Ascending aorta (tissue), 2 donors: ENCODE measurements around the gene MYBPH. TPM values are rescaled to one million over a fixed set of nuclear protein-coding genes. Genes with fewer than 3 reads are reported as not detected.
A peak's percentile ranks its signal among the peaks of the same experiment; 100 is the strongest.

ENCODE experiments used
- DNase-seq, 2 donors: peaks; one replicate each; pipeline ENCODE4 v3.0.0-alpha.2; 2019; ENCODE audit warnings: low spot score in 2 of 2
- H3K27ac ChIP-seq, 2 donors: fragments of 200-600 bp; sonication (generic); one replicate each; pipeline ENCODE4 v1.5.1; 2016 to 2017; ENCODE audit warnings: mild to moderate bottlenecking in 1 of 2
- H3K27me3 ChIP-seq: fragments of 200-600 bp; sonication (generic); one replicate; pipeline ENCODE4 v1.5.1; 2017
- H3K36me3 ChIP-seq, 2 donors: fragments of 200-600 bp; sonication (generic); one replicate each; pipeline ENCODE4 v1.5.1; 2016
- H3K4me1 ChIP-seq, 2 donors: fragments of 200-600 bp; sonication (generic); one replicate each; pipeline ENCODE4 v1.5.1; 2016 to 2017; ENCODE audit warnings: mild to moderate bottlenecking in 1 of 2
- H3K4me3 ChIP-seq, 2 donors: fragments of 200-600 bp; sonication (generic); one replicate each; pipeline ENCODE4 v1.5.1; 2016 to 2017; ENCODE audit warnings: mild to moderate bottlenecking in 1 of 2
- H3K9me3 ChIP-seq, 2 donors: fragments of 200-600 bp; sonication (generic); one replicate each; pipeline ENCODE4 v1.5.1; 2016
- CTCF ChIP-seq, 3 experiments: fragments of 200-600 bp in 2 of 3; fragments of 450-650 bp in 1 of 3; sonication (generic) in 2 of 3; IDR thresholded peaks; one replicate each; pipeline ENCODE4 v1.5.1; 2016 to 2019; ENCODE audit warnings: antibody characterized with exemption in 3 of 3, mild to moderate bottlenecking in 1 of 3, moderate library complexity in 1 of 3
- intact Hi-C: fragments of 100-400 bp; cut with DNase I; formaldehyde crosslinking; loops from one replicate; pipeline ENCODE4 v1.15.1; 2023
- total RNA-seq: library from RNA; depleted of rRNA; stranded (reverse); fragments of >200 nt; gene quantifications from one replicate; pipeline ENCODE4 v1.1.0, GENCODE V29; 2016

Gene MYBPH
- total RNA-seq, 1 donor from 2014 or later, result not detected

GRCh38 chr1:203199816-203200571 lies 24.4 kb upstream of the MYBPH start:
- Histone ChIP-seq H3K4me1 (peaks cover 0 to 6% of the 10 kb centered on the region in 2 donors), H3K4me3 (no peak overlapping the region), H3K9me3 (no peaks in the 10 kb centered on the region), H3K36me3 (no peaks in the 10 kb centered on the region), H3K27me3 (no peaks in the 10 kb centered on the region), H3K27ac (peak overlapping the region; percentile 22 to 46)
- intact Hi-C loops, result no loop called here
- no peak for TF ChIP-seq CTCF (IDR thresholded peaks at IDR 0.05)
- DNase-seq, result peak in 1 of 2 donors; percentile 77

- no peaks in the 10 kb centered on the region for H3K36me3 ChIP-seq
- H3K27ac ChIP-seq, result peak overlapping the region; percentile 22 to 46
- H3K4me1 ChIP-seq, result peaks cover 0 to 6% of the 10 kb centered on the region in 2 donors
- intact Hi-C loops, result no loop called here
- no peaks in the 10 kb centered on the region for H3K9me3 ChIP-seq
- no peak for DNase-seq
- no peak for TF ChIP-seq CTCF (IDR thresholded peaks at IDR 0.05)
- no peak overlapping the region for H3K4me3 ChIP-seq
- no peaks in the 10 kb centered on the region for H3K27me3 ChIP-seq
Measured at GRCh38 chr1:203199481-203199815, 23.8 kb upstream of the MYBPH start.

GRCh38 chr1:203199002-203199401 lies 23.4 kb upstream of the MYBPH start:
- no peak overlapping the region for H3K4me3 ChIP-seq
- no peak for DNase-seq
- H3K27ac ChIP-seq, result no peak overlapping the region
- TF ChIP-seq CTCF (IDR thresholded peaks at IDR 0.05), result no peak
- peaks cover 0 to 6% of the 10 kb centered on the region in 2 donors for H3K4me1 ChIP-seq
- no peaks in the 10 kb centered on the region for H3K9me3 ChIP-seq
- intact Hi-C loops, result no loop called here
- no peaks in the 10 kb centered on the region for H3K27me3 ChIP-seq
- H3K36me3 ChIP-seq, result no peaks in the 10 kb centered on the region

GRCh38 chr1:203197625-203198024 lies 22.0 kb upstream of the MYBPH start:
- no peak for DNase-seq
- no peak overlapping the region for H3K4me3 ChIP-seq
- intact Hi-C loops, result no loop called here

GRCh38 chr1:203196371-203196770 lies 20.7 kb upstream of the MYBPH start:
- Histone ChIP-seq H3K4me1 (peaks cover 0 to 6% of the 10 kb centered on the region in 2 donors), H3K9me3 (no peaks in the 10 kb centered on the region), H3K27ac (no peak overlapping the region), H3K4me3 (no peak overlapping the region), H3K27me3 (no peaks in the 10 kb centered on the region), H3K36me3 (no peaks in the 10 kb centered on the region)
- DNase-seq, result no peak
- intact Hi-C loops, result no loop called here
- no peak for TF ChIP-seq CTCF (IDR thresholded peaks at IDR 0.05)

More at GRCh38 chr1:203197625-203198024, 22.0 kb upstream of the MYBPH start:
- peaks cover 0 to 6% of the 10 kb centered on the region in 2 donors for H3K4me1 ChIP-seq
- H3K36me3 ChIP-seq, result no peaks in the 10 kb centered on the region
- no peak for TF ChIP-seq CTCF (IDR thresholded peaks at IDR 0.05)
- H3K27ac ChIP-seq, result no peak overlapping the region
- H3K9me3 ChIP-seq, result no peaks in the 10 kb centered on the region
- H3K27me3 ChIP-seq, result no peaks in the 10 kb centered on the region
